Breast epithelium (tissue), 4 donors: ENCODE measurements around the gene GPC4. TPM values are rescaled to one million over a fixed set of nuclear protein-coding genes. Genes with fewer than 3 reads are reported as not detected.

ENCODE experiments used
- DNase-seq, 2 donors: peaks; one replicate each; pipeline ENCODE4 v3.0.0-alpha.2; 2019; ENCODE audit warnings: low spot score in 2 of 2
- H3K27ac ChIP-seq, 2 donors: fragments of 200-600 bp; sonication (generic) in 1 of 2; one replicate each; pipeline ENCODE4 v1.5.1; 2016 to 2019; ENCODE audit warnings: mild to moderate bottlenecking in 1 of 2
- H3K27me3 ChIP-seq, 2 donors: fragments of 200-600 bp; sonication (generic) in 1 of 2; one replicate each; pipeline versions ENCODE4 v1.5.1 to v1.6.0; 2017 to 2019; ENCODE audit warnings: control low read depth in 1 of 2, mild to moderate bottlenecking in 1 of 2
- H3K36me3 ChIP-seq: fragments of 200-600 bp; one replicate; pipeline ENCODE4 v1.5.1; 2019
- H3K4me1 ChIP-seq, 2 donors: fragments of 200-600 bp; sonication (generic); one replicate each; pipeline ENCODE4 v1.5.1; 2016 to 2019; ENCODE audit warnings: control low read depth in 1 of 2
- H3K4me3 ChIP-seq, 3 donors: fragments of 200-600 bp; sonication (generic); 1 replicate in 2 of 3; 2 replicates in 1 of 3; pipeline ENCODE4 v1.5.1; 2016 to 2019; ENCODE audit warnings: mild to moderate bottlenecking in 3 of 3, moderate library complexity in 2 of 3
- H3K9me3 ChIP-seq, 2 donors: fragments of 200-600 bp; sonication (generic) in 1 of 2; one replicate each; pipeline ENCODE4 v1.5.1; 2016 to 2019; ENCODE audit warnings: control low read depth in 1 of 2
- POLR2A ChIP-seq: fragments of 450-650 bp; IDR thresholded peaks from one replicate; pipeline ENCODE4 v1.6.1; 2016; ENCODE audit warnings: antibody characterized with exemption, mild to moderate bottlenecking, moderate library complexity
- POLR2AphosphoS5 ChIP-seq, 3 donors: sonication (generic); formaldehyde crosslinking; IDR thresholded peaks; one replicate each; pipeline ENCODE4 v1.6.1; 2017; ENCODE audit warnings: antibody characterized with exemption in 3 of 3
- intact Hi-C: fragments of 100-400 bp; cut with DNase I; formaldehyde crosslinking; loops from one replicate; pipeline ENCODE4 v1.15.1; 2023; ENCODE audit warnings: low total_unique reads
- total RNA-seq, 3 donors: library from RNA; depleted of rRNA; stranded (reverse); fragments of >200 nt; gene quantifications; one replicate each; pipeline ENCODE4 v1.1.0, GENCODE V29; 2016
- TF ChIP-seq, protein P1 (sequence below), 3 donors: fragments of 450-650 bp; IDR thresholded peaks; one replicate each; pipeline ENCODE4 v1.5.1; 2016 to 2017; ENCODE audit warnings: antibody characterized with exemption in 3 of 3, mild to moderate bottlenecking in 3 of 3, moderate library complexity in 3 of 3

The GPC4 gene
- total RNA-seq, 3 donors from 2014 or later: 4.5 to 7.7 (median 5.2) TPM

- no peak overlapping the region for H3K4me3 ChIP-seq
- TF ChIP-seq, protein P1, sequence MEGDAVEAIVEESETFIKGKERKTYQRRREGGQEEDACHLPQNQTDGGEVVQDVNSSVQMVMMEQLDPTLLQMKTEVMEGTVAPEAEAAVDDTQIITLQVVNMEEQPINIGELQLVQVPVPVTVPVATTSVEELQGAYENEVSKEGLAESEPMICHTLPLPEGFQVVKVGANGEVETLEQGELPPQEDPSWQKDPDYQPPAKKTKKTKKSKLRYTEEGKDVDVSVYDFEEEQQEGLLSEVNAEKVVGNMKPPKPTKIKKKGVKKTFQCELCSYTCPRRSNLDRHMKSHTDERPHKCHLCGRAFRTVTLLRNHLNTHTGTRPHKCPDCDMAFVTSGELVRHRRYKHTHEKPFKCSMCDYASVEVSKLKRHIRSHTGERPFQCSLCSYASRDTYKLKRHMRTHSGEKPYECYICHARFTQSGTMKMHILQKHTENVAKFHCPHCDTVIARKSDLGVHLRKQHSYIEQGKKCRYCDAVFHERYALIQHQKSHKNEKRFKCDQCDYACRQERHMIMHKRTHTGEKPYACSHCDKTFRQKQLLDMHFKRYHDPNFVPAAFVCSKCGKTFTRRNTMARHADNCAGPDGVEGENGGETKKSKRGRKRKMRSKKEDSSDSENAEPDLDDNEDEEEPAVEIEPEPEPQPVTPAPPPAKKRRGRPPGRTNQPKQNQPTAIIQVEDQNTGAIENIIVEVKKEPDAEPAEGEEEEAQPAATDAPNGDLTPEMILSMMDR (IDR thresholded peaks at IDR 0.05): no peak
- peaks cover 0 to 39% of the 10 kb centered on the region in 2 donors for H3K27me3 ChIP-seq
- H3K4me1 ChIP-seq: no peaks in the 10 kb centered on the region
- H3K9me3 ChIP-seq: no peaks in the 10 kb centered on the region
- no peak overlapping the region for H3K27ac ChIP-seq
- H3K36me3 ChIP-seq: no peaks in the 10 kb centered on the region
- intact Hi-C loops: no loop called here
- no peak for DNase-seq
These were observed 52.8 kb downstream of the GPC4 start for GRCh38 chrX:133362538-133362937.

DNA sequence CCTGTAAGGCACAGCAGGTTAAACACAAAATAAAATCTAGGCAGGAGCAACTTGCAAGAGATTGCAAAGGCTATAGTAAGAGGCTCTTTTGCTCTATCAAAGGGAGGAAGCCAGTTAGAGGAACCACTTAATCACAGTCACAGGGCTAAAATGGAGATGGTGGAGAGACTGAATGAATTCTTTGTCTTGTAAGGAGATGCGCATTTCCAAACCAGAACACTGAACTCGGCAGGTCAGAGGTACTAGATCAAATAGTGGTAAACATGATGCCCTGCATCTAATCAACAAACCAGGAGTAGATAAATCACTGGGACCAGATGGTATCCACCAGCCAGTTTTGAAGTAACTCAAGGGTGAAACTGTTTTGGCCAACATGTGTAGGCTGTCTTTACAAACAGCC lies 55.8 kb downstream of the GPC4 start:
- H3K36me3 ChIP-seq: no peaks in the 10 kb centered on the region
- H3K9me3 ChIP-seq: no peaks in the 10 kb centered on the region
- no peak for DNase-seq
- intact Hi-C loops: no loop called here
- no peak overlapping the region for H3K27ac ChIP-seq
- TF ChIP-seq POLR2A (no peak), POLR2AphosphoS5 (IDR thresholded peaks at IDR 0.05) (no peak)
- TF ChIP-seq, protein P1 (IDR thresholded peaks at IDR 0.05): no peak
- peaks cover 0 to 53% of the 10 kb centered on the region in 2 donors for H3K27me3 ChIP-seq
- no peak overlapping the region for H3K4me3 ChIP-seq
- no peaks in the 10 kb centered on the region for H3K4me1 ChIP-seq

GRCh38 chrX:133353233-133353632 lies 62.1 kb downstream of the GPC4 start:
- intact Hi-C loops: no loop called here
- no peak for DNase-seq
- Histone ChIP-seq H3K4me1 (no peaks in the 10 kb centered on the region), H3K9me3 (no peaks in the 10 kb centered on the region), H3K27me3 (peaks cover 0 to 52% of the 10 kb centered on the region in 2 donors), H3K4me3 (no peak overlapping the region), H3K27ac (no peak overlapping the region), H3K36me3 (no peaks in the 10 kb centered on the region)
- TF ChIP-seq, protein P1 (IDR thresholded peaks at IDR 0.05): no peak
- no peak for TF ChIP-seq POLR2A
- no peak for TF ChIP-seq POLR2AphosphoS5 (IDR thresholded peaks at IDR 0.05)

- H3K4me1 ChIP-seq: no peaks in the 10 kb centered on the region
- intact Hi-C loops: no loop called here
- H3K27ac ChIP-seq: no peak overlapping the region
- no peak for TF ChIP-seq POLR2A
- TF ChIP-seq POLR2AphosphoS5 (IDR thresholded peaks at IDR 0.05): no peak
- TF ChIP-seq, protein P1 (IDR thresholded peaks at IDR 0.05): no peak
- no peak for DNase-seq
- H3K27me3 ChIP-seq: peaks cover 0 to 57% of the 10 kb centered on the region in 2 donors
- H3K36me3 ChIP-seq: no peaks in the 10 kb centered on the region
- no peaks in the 10 kb centered on the region for H3K9me3 ChIP-seq
- no peak overlapping the region for H3K4me3 ChIP-seq
These were observed 64.5 kb downstream of the GPC4 start for GRCh38 chrX:133350751-133351150.

DNA sequence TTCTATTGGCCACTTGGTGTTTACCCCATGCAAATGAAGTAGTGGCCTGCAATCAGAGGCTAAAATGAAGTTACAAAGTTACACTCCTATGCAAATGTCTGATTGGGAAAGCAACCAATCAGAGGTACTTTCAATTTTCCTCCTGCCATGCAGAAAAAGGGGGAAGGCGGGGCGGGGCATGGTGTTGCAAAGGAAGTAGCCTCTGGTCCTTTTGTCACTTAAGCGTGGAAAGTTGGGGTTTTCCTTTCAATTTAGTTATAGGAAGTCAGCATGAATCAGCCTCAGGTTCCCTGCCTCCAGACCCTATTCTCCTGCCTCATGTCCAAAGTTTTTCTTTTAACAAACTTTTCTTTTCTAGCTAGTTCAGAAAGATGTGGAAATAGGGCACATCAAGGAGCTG lies 69.3 kb downstream of the GPC4 start:
- Histone ChIP-seq H3K27ac (no peak overlapping the region), H3K4me3 (no peak overlapping the region), H3K36me3 (no peaks in the 10 kb centered on the region), H3K9me3 (no peaks in the 10 kb centered on the region), H3K4me1 (no peaks in the 10 kb centered on the region), H3K27me3 (peaks cover 0 to 43% of the 10 kb centered on the region in 2 donors)
- DNase-seq: no peak
- TF ChIP-seq, protein P1 (IDR thresholded peaks at IDR 0.05): no peak
- TF ChIP-seq POLR2A (no peak), POLR2AphosphoS5 (IDR thresholded peaks at IDR 0.05) (no peak)
- intact Hi-C loops: no loop called here
